ENCODE data around the gene ABLIM2. TPM values are rescaled to one million over a fixed set of nuclear protein-coding genes. Genes with fewer than 3 reads are reported as not detected.

Gene ABLIM2
- total RNA-seq, 1 experiment from 2014 or later, result 1.0 TPM

GRCh38 chr4:8089862-8090261 lies 68.8 kb downstream of the ABLIM2 start:
- WGBS (ENCODE audit: extremely low coverage, insufficient read length, low lambda C conversion rate), result no CpG with 5 or more reads among the region's 7 CpGs
- TF ChIP-seq CTCF (conservative IDR thresholded peaks at IDR 0.05), result no peak
- no peak overlapping the region for H4K91ac ChIP-seq (ENCODE audit: insufficient read length, low read depth, low read length)
- no peak overlapping the region for H3K4ac ChIP-seq (ENCODE audit: low read depth, low read length)
- no peak overlapping the region for H2BK15ac ChIP-seq (ENCODE audit: low read depth, low read length)
- peaks cover 2% of the 10 kb centered on the region for H3K27me3 Mint-ChIP-seq (ENCODE audit: low read depth)
- no peak overlapping the region for H3K4me3 Mint-ChIP-seq
- no peak overlapping the region for H4K8ac ChIP-seq (replicated peaks; ENCODE audit: insufficient read length, low read depth, low read length)
- no peaks in the 10 kb centered on the region for H3K9me3 ChIP-seq (ENCODE audit: control insufficient read depth, low read depth, low read length)
- H2BK120ac ChIP-seq (ENCODE audit: low read depth, low read length, poor library complexity, severe bottlenecking), result no peak overlapping the region
- H2AFZ ChIP-seq (ENCODE audit: low read length), result no peak overlapping the region
- H3T11ph ChIP-seq (ENCODE audit: low read length), result no peak overlapping the region
- H3K23me2 ChIP-seq (ENCODE audit: insufficient read length, low read depth, low read length, poor library complexity, severe bottlenecking), result no peaks in the 10 kb centered on the region
- no peaks in the 10 kb centered on the region for H4K20me1 ChIP-seq (ENCODE audit: control insufficient read depth, insufficient read depth, insufficient read length)
- H2BK20ac ChIP-seq (ENCODE audit: low read depth, low read length, poor library complexity, severe bottlenecking), result no peak overlapping the region
- H3K36me3 Mint-ChIP-seq (ENCODE audit: insufficient read depth in 1 of 3, low read depth in 3 of 3), result peaks cover 15 to 17% (median 15%) of the 10 kb centered on the region in 3 experiments
- H2BK12ac ChIP-seq (ENCODE audit: insufficient read length, low read depth, low read length), result no peak overlapping the region
- H3K79me2 ChIP-seq (ENCODE audit: insufficient read depth, low read length), result no peaks in the 10 kb centered on the region
- no peak overlapping the region for H3K23ac ChIP-seq (ENCODE audit: insufficient read length, low read depth, low read length)
- H3K4me1 ChIP-seq (ENCODE audit: insufficient read depth, low read length), result no peaks in the 10 kb centered on the region
- no peak overlapping the region for H2BK5ac ChIP-seq (ENCODE audit: insufficient read length, low read length)
- H4K5ac ChIP-seq (ENCODE audit: insufficient read length, low read depth, low read length), result no peak overlapping the region
- DNase-seq, result no peak
- no peak overlapping the region for H3K9ac ChIP-seq (ENCODE audit: extremely low read depth, insufficient read length, low read length)
- H3K18ac ChIP-seq (ENCODE audit: insufficient read length, low read depth, low read length), result no peak overlapping the region
- no peaks in the 10 kb centered on the region; the same call in 1 of the 2 replicates for H3K27me3 ChIP-seq (ENCODE audit: insufficient read depth, low read length)
- H3K4me2 ChIP-seq (ENCODE audit: insufficient read depth, insufficient read length, low read length), result no peak overlapping the region
- H3K56ac ChIP-seq (ENCODE audit: insufficient read length, low read depth, low read length), result no peak overlapping the region
- H3K27ac ChIP-seq (ENCODE audit: insufficient read length, low read depth, low read length), result no peak overlapping the region
- H2AK5ac ChIP-seq (ENCODE audit: insufficient read length, low read length), result no peak overlapping the region
- H3K9me3 Mint-ChIP-seq, result peaks cover 20 to 23% of the 10 kb centered on the region in 2 experiments
- H3K27ac Mint-ChIP-seq, result no peak overlapping the region
- H3K79me1 ChIP-seq (ENCODE audit: insufficient read depth, low read depth, low read length, poor library complexity, severe bottlenecking), result no peaks in the 10 kb centered on the region
- H3K14ac ChIP-seq (ENCODE audit: insufficient read depth, low read length), result no peak overlapping the region
- peaks cover 9 to 18% of the 10 kb centered on the region in 2 experiments for H3K4me1 Mint-ChIP-seq
